CD4-positive, alpha-beta T cell (primary cell): ENCODE data around the gene ZKSCAN5. TPM values are rescaled to one million over a fixed set of nuclear protein-coding genes. Genes with fewer than 3 reads are reported as not detected.
A peak's percentile ranks its signal among the peaks of the same experiment; 100 is the strongest.

Experiments
- ATAC-seq: fragments of 200-7000 bp; cut with Tn5 transposase; one replicate; pipeline ENCODE4 v1.10.0; 2022; ENCODE audit warnings: mild to moderate bottlenecking; ENCODE audit not compliant: poor library complexity
- CTCF ChIA-PET: fragments of 350-600 bp; sonication (Branson Sonifier 250); formaldehyde crosslinking; loops from one replicate; lab custom pipeline; 2021; ENCODE audit warnings: antibody characterized with exemption, inconsistent platforms; lab: Charles Lee
- POLR2A ChIA-PET: fragments of 350-600 bp; sonication (Branson Sonifier 250); formaldehyde crosslinking; loops from one replicate; lab custom pipeline; 2021; ENCODE audit warnings: antibody characterized with exemption, inconsistent platforms; lab: Charles Lee
- DNase-seq, 14 experiments: peaks; one replicate each; pipeline ENCODE4 v3.0.0-alpha.2; 2013 to 2020; ENCODE audit warnings: mixed read lengths in 2 of 14
- H3K27ac ChIP-seq, 2 donors: one replicate each; pipeline versions ENCODE4 v1.5.1 to v1.7.0; 2013; ENCODE audit warnings: low read length in 2 of 2, low read depth in 1 of 2, mild to moderate bottlenecking in 1 of 2
- H3K27me3 ChIP-seq, 2 experiments: 1 replicate in 1 of 2; 2 replicates in 1 of 2; pipeline versions ENCODE4 v1.6.1 to v1.7.0; 2013; ENCODE audit warnings: low read length in 2 of 2, control low read depth in 1 of 2, mild to moderate bottlenecking in 1 of 2, moderate library complexity in 1 of 2; ENCODE audit not compliant: insufficient read depth in 2 of 2, control insufficient read depth in 1 of 2
- H3K36me3 ChIP-seq: one replicate; pipeline ENCODE4 v1.6.1; 2013; ENCODE audit warnings: low read length, control low read depth; ENCODE audit not compliant: insufficient read depth
- H3K4me1 ChIP-seq: one replicate; pipeline ENCODE4 v1.6.1; 2013; ENCODE audit warnings: low read length, control low read depth; ENCODE audit not compliant: insufficient read depth
- H3K4me3 ChIP-seq: one replicate; pipeline ENCODE4 v1.5.1; 2013; ENCODE audit warnings: mild to moderate bottlenecking, low read length, moderate library complexity
- H3K9me3 ChIP-seq, 2 experiments: 1 replicate in 1 of 2; 2 replicates in 1 of 2; pipeline versions ENCODE4 v1.6.1 to v1.7.0; 2013; ENCODE audit warnings: low read length in 2 of 2, mild to moderate bottlenecking in 2 of 2, control low read depth in 1 of 2, moderate library complexity in 1 of 2; ENCODE audit not compliant: control insufficient read depth in 1 of 2, insufficient read depth in 1 of 2
- H3K27ac Mint-ChIP-seq: one replicate; pipeline ENCODE4 v1.8.0; 2020; ENCODE audit warnings: mixed read lengths
- H3K27me3 Mint-ChIP-seq: one replicate; pipeline ENCODE4 v1.8.0; 2021; ENCODE audit warnings: mixed read lengths
- H3K36me3 Mint-ChIP-seq: one replicate; pipeline ENCODE4 v1.8.0; 2021; ENCODE audit warnings: low read depth, mixed read lengths
- H3K4me1 Mint-ChIP-seq: one replicate; pipeline ENCODE4 v1.8.0; 2021; ENCODE audit warnings: low read depth, mixed read lengths
- H3K4me3 Mint-ChIP-seq: one replicate; pipeline ENCODE4 v1.8.0; 2020; ENCODE audit warnings: mild to moderate bottlenecking, mixed read lengths
- H3K9me3 Mint-ChIP-seq: one replicate; pipeline ENCODE4 v1.8.0; 2020; ENCODE audit warnings: mixed read lengths
- CTCF ChIP-seq: fragments of 200-600 bp; IDR thresholded peaks from one replicate; pipeline ENCODE4 v1.8.0; 2022; ENCODE audit warnings: antibody characterized with exemption, mild to moderate bottlenecking
- intact Hi-C, 2 experiments: fragments of 100-400 bp; cut with DNase I in 1 of 2; cut with micrococcal nuclease in 1 of 2; formaldehyde crosslinking; loops; one replicate each; pipeline versions ENCODE4 v1.15.1 to v1.9.0; 2023 to 2025; cut with DNase I, micrococcal nuclease
- polyA plus RNA-seq, 2 donors: library from polyadenylated mRNA; unstranded; fragments of 120-200 nt; gene quantifications; one replicate each; pipeline ENCODE4 v1.2.1, GENCODE V29; 2013
- total RNA-seq, 174 experiments: library from RNA in 2 of 174; stranded (reverse) in 2 of 174; gene quantifications; one replicate each; pipeline ENCODE4 v1.2.3 and lab custom pipeline; 2021 to 2026

ZKSCAN5 gene
- total RNA-seq (1 to 10 TPM; 3.8 to 4.4 TPM), total RNA-seq (lab: John Stamatoyannopoulos, UW) (17.5 to 45.7 (median 27.6) reads per million in 172 experiments)
- polyA plus RNA-seq (2013, experiment 1 of 2), result 5.4 TPM
- polyA plus RNA-seq (2013, experiment 2 of 2), result 6.0 TPM

- H3K4me3 ChIP-seq, result peak within 1 kb of the TSS; percentile 90
- CTCF ChIA-PET, result interaction anchor here (0.6 to 1.5 kb wide), 2 partner anchors 31 to 76 kb away, joined by 3 to 5 read pairs; no protein-coding TSS in a partner anchor
- POLR2A ChIA-PET, result interaction anchor here (0.5 to 3.4 kb wide), 24 partner anchors 9 to 924 kb away, joined by 3 to 88 read pairs (median 6); partner anchors contain the start of genes ATP5MF, BUD31, FAM200A and MEPCE
- H3K9me3 ChIP-seq, result no peaks in the 10 kb centered on the region
- ATAC-seq (peak; percentile 85), DNase-seq (peak; percentile 94 to 98 (median 97))
- Mint-ChIP-seq H3K4me1 (peaks cover 38% of the 10 kb centered on the region), H3K9me3 (no peaks in the 10 kb centered on the region), H3K36me3 (peaks cover 10% of the 10 kb centered on the region), H3K27ac (peak within 1 kb of the TSS; percentile 95), H3K4me3 (peak within 1 kb of the TSS; percentile 100), H3K27me3 (no peaks in the 10 kb centered on the region)
- peaks cover 42% of the 10 kb centered on the region for H3K4me1 ChIP-seq
- intact Hi-C loops, result loop anchor here (2.0 to 10.0 kb wide), 5 partner anchors 32 to 510 kb away; partner anchors contain the start of genes BUD31 (in 1 of the 2), PDAP1 (in 1 of the 2), ZKSCAN1 (in 1 of the 2) and ZNF655 (in 1 of the 2)
- H3K36me3 ChIP-seq, result no peaks in the 10 kb centered on the region
- no peaks in the 10 kb centered on the region for H3K27me3 ChIP-seq
- H3K27ac ChIP-seq, result peak within 1 kb of the TSS; percentile 93
- peak; percentile 16 for TF ChIP-seq CTCF
These were observed at the start of gene ZKSCAN5 for GRCh38 chr7:99504603-99505323. TSS of gene ZKSCAN5 (plus strand) at chr7:99504662. CDS start at chr7:99506045, 1,383 bp downstream.

- H3K36me3 ChIP-seq, result peaks cover 75% of the 10 kb centered on the region
- Mint-ChIP-seq H3K27ac (no peak overlapping the region), H3K36me3 (peaks cover 77% of the 10 kb centered on the region), H3K9me3 (no peaks in the 10 kb centered on the region), H3K4me1 (peaks cover 21% of the 10 kb centered on the region), H3K27me3 (no peaks in the 10 kb centered on the region), H3K4me3 (no peak overlapping the region)
- H3K9me3 ChIP-seq, result no peaks in the 10 kb centered on the region
- H3K27ac ChIP-seq, result no peak overlapping the region
- POLR2A ChIA-PET, result no interaction called here
- DNase-seq, result no peak
- peaks cover 7% of the 10 kb centered on the region for H3K4me1 ChIP-seq
- CTCF ChIA-PET, result no interaction called here
- no peak for TF ChIP-seq CTCF
- no peak overlapping the region for H3K4me3 ChIP-seq
- no peaks in the 10 kb centered on the region for H3K27me3 ChIP-seq
- no peak for ATAC-seq
- intact Hi-C loops, result no loop called here
These were observed 48.6 kb upstream of the ZKSCAN5 start for GRCh38 chr7:99455874-99456273.

GRCh38 chr7:99456288-99456687 lies 48.2 kb upstream of the ZKSCAN5 start:
- no peak for DNase-seq
- Mint-ChIP-seq H3K36me3 (peaks cover 73% of the 10 kb centered on the region), H3K27ac (peak overlapping the region; percentile 63), H3K9me3 (no peaks in the 10 kb centered on the region), H3K27me3 (no peaks in the 10 kb centered on the region), H3K4me3 (no peak overlapping the region), H3K4me1 (peaks cover 24% of the 10 kb centered on the region)
- CTCF ChIA-PET, result no interaction called here
- no peak for TF ChIP-seq CTCF
- no peaks in the 10 kb centered on the region for H3K27me3 ChIP-seq
- H3K9me3 ChIP-seq, result no peaks in the 10 kb centered on the region
- no peak overlapping the region for H3K4me3 ChIP-seq
- no peak overlapping the region for H3K27ac ChIP-seq
- no peak for ATAC-seq
- H3K36me3 ChIP-seq, result peaks cover 73% of the 10 kb centered on the region
- intact Hi-C loops, result no loop called here
- H3K4me1 ChIP-seq, result peaks cover 11% of the 10 kb centered on the region
- POLR2A ChIA-PET, result no interaction called here
